GM23338 (cell line): ENCODE results near the gene SPINT1.

Experiments used
- CREB1 ChIP-seq: fragments of 250-450 bp; sonication (Bioruptor Pico); IDR thresholded peaks from 2 replicates; pipeline ENCODE4 v1.5.0; 2020; ENCODE audit warnings: low read depth, mild to moderate bottlenecking, moderate library complexity
- EZH2 ChIP-seq: fragments of 200-600 bp; sonication (generic); IDR thresholded peaks from one replicate; pipeline ENCODE4 v1.8.0; 2017; ENCODE audit warnings: antibody characterized with exemption, mild to moderate bottlenecking, low read depth; ENCODE audit not compliant: unreplicated experiment
- POLR2AphosphoS5 ChIP-seq: IDR thresholded peaks from 2 replicates; pipeline ENCODE4 v1.6.1; 2016; ENCODE audit warnings: antibody characterized with exemption, low read depth
- TF ChIP-seq, protein P1 (sequence below), 2 experiments: fragments of 200-600 bp in 1 of 2; sonication (generic) in 1 of 2; conservative IDR thresholded peaks; 2 replicates each; pipeline versions ENCODE4 v1.5.1 to v1.6.1; 2016 to 2017; ENCODE audit warnings: antibody characterized with exemption in 2 of 2, low read depth in 2 of 2, mild to moderate bottlenecking in 2 of 2, moderate library complexity in 1 of 2
- TF ChIP-seq, protein P2 (sequence below): IDR thresholded peaks from one replicate; pipeline ENCODE4 v1.6.1; 2018; ENCODE audit warnings: antibody characterized with exemption; ENCODE audit not compliant: unreplicated experiment

DNA sequence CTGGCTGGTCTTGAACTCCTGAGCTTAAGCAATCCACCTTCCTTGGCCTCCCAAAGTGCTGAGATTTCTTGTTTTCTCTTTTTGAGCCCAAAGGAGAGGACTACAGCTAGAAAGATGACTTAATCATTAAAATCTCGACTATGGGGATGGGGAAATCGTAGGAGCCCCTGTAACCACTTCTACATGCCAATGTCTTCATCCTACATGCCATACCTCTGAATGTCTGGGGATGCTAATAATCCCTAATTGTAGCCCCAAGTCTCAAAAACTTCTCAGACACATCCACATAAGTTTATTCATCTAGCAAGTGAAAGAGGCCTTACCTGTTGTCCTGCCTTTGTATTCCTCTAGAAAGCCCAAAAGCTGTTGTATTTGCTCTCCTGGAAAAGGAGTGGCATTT lies 33.8 kb downstream of the SPINT1 start:
- TF ChIP-seq, protein P1, sequence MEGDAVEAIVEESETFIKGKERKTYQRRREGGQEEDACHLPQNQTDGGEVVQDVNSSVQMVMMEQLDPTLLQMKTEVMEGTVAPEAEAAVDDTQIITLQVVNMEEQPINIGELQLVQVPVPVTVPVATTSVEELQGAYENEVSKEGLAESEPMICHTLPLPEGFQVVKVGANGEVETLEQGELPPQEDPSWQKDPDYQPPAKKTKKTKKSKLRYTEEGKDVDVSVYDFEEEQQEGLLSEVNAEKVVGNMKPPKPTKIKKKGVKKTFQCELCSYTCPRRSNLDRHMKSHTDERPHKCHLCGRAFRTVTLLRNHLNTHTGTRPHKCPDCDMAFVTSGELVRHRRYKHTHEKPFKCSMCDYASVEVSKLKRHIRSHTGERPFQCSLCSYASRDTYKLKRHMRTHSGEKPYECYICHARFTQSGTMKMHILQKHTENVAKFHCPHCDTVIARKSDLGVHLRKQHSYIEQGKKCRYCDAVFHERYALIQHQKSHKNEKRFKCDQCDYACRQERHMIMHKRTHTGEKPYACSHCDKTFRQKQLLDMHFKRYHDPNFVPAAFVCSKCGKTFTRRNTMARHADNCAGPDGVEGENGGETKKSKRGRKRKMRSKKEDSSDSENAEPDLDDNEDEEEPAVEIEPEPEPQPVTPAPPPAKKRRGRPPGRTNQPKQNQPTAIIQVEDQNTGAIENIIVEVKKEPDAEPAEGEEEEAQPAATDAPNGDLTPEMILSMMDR (conservative IDR thresholded peaks at IDR 0.05; ENCODE audit: low read depth in 2 of 2): no peak
- TF ChIP-seq, protein P2, sequence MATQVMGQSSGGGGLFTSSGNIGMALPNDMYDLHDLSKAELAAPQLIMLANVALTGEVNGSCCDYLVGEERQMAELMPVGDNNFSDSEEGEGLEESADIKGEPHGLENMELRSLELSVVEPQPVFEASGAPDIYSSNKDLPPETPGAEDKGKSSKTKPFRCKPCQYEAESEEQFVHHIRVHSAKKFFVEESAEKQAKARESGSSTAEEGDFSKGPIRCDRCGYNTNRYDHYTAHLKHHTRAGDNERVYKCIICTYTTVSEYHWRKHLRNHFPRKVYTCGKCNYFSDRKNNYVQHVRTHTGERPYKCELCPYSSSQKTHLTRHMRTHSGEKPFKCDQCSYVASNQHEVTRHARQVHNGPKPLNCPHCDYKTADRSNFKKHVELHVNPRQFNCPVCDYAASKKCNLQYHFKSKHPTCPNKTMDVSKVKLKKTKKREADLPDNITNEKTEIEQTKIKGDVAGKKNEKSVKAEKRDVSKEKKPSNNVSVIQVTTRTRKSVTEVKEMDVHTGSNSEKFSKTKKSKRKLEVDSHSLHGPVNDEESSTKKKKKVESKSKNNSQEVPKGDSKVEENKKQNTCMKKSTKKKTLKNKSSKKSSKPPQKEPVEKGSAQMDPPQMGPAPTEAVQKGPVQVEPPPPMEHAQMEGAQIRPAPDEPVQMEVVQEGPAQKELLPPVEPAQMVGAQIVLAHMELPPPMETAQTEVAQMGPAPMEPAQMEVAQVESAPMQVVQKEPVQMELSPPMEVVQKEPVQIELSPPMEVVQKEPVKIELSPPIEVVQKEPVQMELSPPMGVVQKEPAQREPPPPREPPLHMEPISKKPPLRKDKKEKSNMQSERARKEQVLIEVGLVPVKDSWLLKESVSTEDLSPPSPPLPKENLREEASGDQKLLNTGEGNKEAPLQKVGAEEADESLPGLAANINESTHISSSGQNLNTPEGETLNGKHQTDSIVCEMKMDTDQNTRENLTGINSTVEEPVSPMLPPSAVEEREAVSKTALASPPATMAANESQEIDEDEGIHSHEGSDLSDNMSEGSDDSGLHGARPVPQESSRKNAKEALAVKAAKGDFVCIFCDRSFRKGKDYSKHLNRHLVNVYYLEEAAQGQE: no peak
- no peak for TF ChIP-seq CREB1 (CRISPR knock-in tag)
- TF ChIP-seq EZH2: no peak
- TF ChIP-seq POLR2AphosphoS5: no peak
